CD8-positive, alpha-beta memory T cell (primary cell): ENCODE data around the gene BLVRA. TPM values are rescaled to one million over a fixed set of nuclear protein-coding genes. Genes with fewer than 3 reads are reported as not detected.
"Not testable (repeated sequence)": the region's sequence is repeated elsewhere in the genome, so short reads cannot be mapped to it uniquely, and the experiment has no call there.

Source experiments
- CTCF ChIA-PET: fragments of 350-600 bp; sonication (Branson Sonifier 250); formaldehyde crosslinking; loops from one replicate; lab custom pipeline; 2021; ENCODE audit warnings: antibody characterized with exemption; lab: Charles Lee
- POLR2A ChIA-PET: fragments of 350-600 bp; sonication (Branson Sonifier 250); formaldehyde crosslinking; loops from one replicate; lab custom pipeline; 2021; ENCODE audit warnings: antibody characterized with exemption; lab: Charles Lee
- DNase-seq, 5 donors: peaks; one replicate each; pipeline versions ENCODE4 v3.0.0 to v3.0.0-alpha.2; 2020 to 2022; ENCODE audit warnings: mixed read lengths in 1 of 5
- H3K27ac ChIP-seq: one replicate; pipeline ENCODE4 v1.7.0; 2013; ENCODE audit warnings: low read depth, mild to moderate bottlenecking, low read length, moderate library complexity
- H3K27me3 ChIP-seq: 2 replicates; pipeline ENCODE4 v1.7.0; 2013; ENCODE audit warnings: low read length, mild to moderate bottlenecking; ENCODE audit not compliant: insufficient read depth, poor library complexity, severe bottlenecking
- H3K36me3 ChIP-seq: 2 replicates; pipeline ENCODE4 v1.7.0; 2013; ENCODE audit warnings: mild to moderate bottlenecking, low read length, moderate library complexity; ENCODE audit not compliant: insufficient read depth
- H3K4me1 ChIP-seq: 2 replicates; pipeline ENCODE4 v1.7.0; 2013; ENCODE audit warnings: mild to moderate bottlenecking, low read length, moderate library complexity; ENCODE audit not compliant: insufficient read depth
- H3K4me3 ChIP-seq: 2 replicates; pipeline ENCODE4 v1.7.0; 2013; ENCODE audit warnings: mild to moderate bottlenecking, low read length
- H3K9me3 ChIP-seq: 2 replicates; pipeline ENCODE4 v1.7.0; 2013; ENCODE audit warnings: mild to moderate bottlenecking, low read length
- H3K27ac Mint-ChIP-seq, 8 donors: one replicate each; pipeline ENCODE4 v1.8.0; 2020 to 2021; ENCODE audit warnings: mixed read lengths in 8 of 8, mild to moderate bottlenecking in 6 of 8, inconsistent platforms in 3 of 8, moderate library complexity in 3 of 8
- H3K27me3 Mint-ChIP-seq, 2 donors: one replicate each; pipeline ENCODE4 v1.8.0; 2020 to 2021; ENCODE audit warnings: mixed read lengths in 2 of 2, mild to moderate bottlenecking in 1 of 2, moderate library complexity in 1 of 2
- H3K36me3 Mint-ChIP-seq, 3 donors: one replicate each; pipeline ENCODE4 v1.8.0; 2020 to 2021; ENCODE audit warnings: mixed read lengths in 3 of 3, inconsistent platforms in 1 of 3, mild to moderate bottlenecking in 1 of 3
- H3K4me1 Mint-ChIP-seq, 3 donors: one replicate each; pipeline ENCODE4 v1.8.0; 2020 to 2021; ENCODE audit warnings: mixed read lengths in 3 of 3, inconsistent platforms in 1 of 3, mild to moderate bottlenecking in 1 of 3
- H3K4me3 Mint-ChIP-seq, 7 donors: one replicate each; pipeline ENCODE4 v1.8.0; 2020 to 2021; ENCODE audit warnings: mixed read lengths in 7 of 7, mild to moderate bottlenecking in 6 of 7, moderate library complexity in 4 of 7, inconsistent platforms in 2 of 7
- H3K9me3 Mint-ChIP-seq, 5 donors: one replicate each; pipeline ENCODE4 v1.8.0; 2020 to 2022; ENCODE audit warnings: mixed read lengths in 5 of 5, mild to moderate bottlenecking in 3 of 5, moderate library complexity in 2 of 5, inconsistent platforms in 1 of 5
- polyA plus RNA-seq: library from polyadenylated mRNA; unstranded; fragments of 300-500 nt; fragmentation: Illumina TruSeq; gene quantifications from one replicate; pipeline ENCODE4 v1.2.3, GENCODE V29; 2021
- total RNA-seq, 2 experiments: library from RNA; stranded (reverse); gene quantifications; one replicate each; pipeline ENCODE4 v1.2.3, GENCODE V29; 2021

BLVRA gene
- total and polyA plus RNA-seq, 3 experiments from 2014 or later = 26.8 to 52.6 (median 30.1) TPM

- CTCF ChIA-PET = interaction anchor here (1.1 kb wide), 1 partner anchor 221 kb away, joined by 3 read pairs; the partner anchor contains the start of gene STK17A
- Mint-ChIP-seq H3K9me3 (no peaks in the 10 kb centered on the region), H3K27ac (peak overlapping the region in 3 of 8 donors; percentile 38 to 70 (median 67)), H3K4me1 (peaks cover 11 to 15% (median 14%) of the 10 kb centered on the region in 3 donors), H3K4me3 (no peak overlapping the region), H3K27me3 (no peaks in the 10 kb centered on the region), H3K36me3 (peaks cover 10 to 65% (median 18%) of the 10 kb centered on the region in 3 donors)
- Histone ChIP-seq H3K27ac (no peak overlapping the region), H3K4me1 (no peaks in the 10 kb centered on the region), H3K4me3 (no peak overlapping the region), H3K27me3 (no peaks in the 10 kb centered on the region), H3K36me3 (peaks cover 6% of the 10 kb centered on the region), H3K9me3 (no peaks in the 10 kb centered on the region)
- POLR2A ChIA-PET = no interaction called here
- no peak for DNase-seq
These were observed 45.4 kb downstream of the BLVRA start for GRCh38 chr7:43803865-43804264.

GRCh38 chr7:43808410-43808809 lies 49.9 kb downstream of the BLVRA start:
- Histone ChIP-seq H3K4me3 (no peak overlapping the region), H3K9me3 (no peaks in the 10 kb centered on the region), H3K27me3 (no peaks in the 10 kb centered on the region), H3K27ac (no peak overlapping the region), H3K4me1 (no peaks in the 10 kb centered on the region), H3K36me3 (no peaks in the 10 kb centered on the region)
- Mint-ChIP-seq H3K36me3 (peaks cover 8 to 37% (median 21%) of the 10 kb centered on the region in 3 donors), H3K27me3 (peaks cover 0 to 18% of the 10 kb centered on the region in 2 donors), H3K27ac (peak overlapping the region; percentile 1 to 85 (median 67)), H3K9me3 (peaks cover 0 to 3% (median 0%) of the 10 kb centered on the region in 5 donors), H3K4me1 (peaks cover 13 to 30% (median 24%) of the 10 kb centered on the region in 3 donors), H3K4me3 (peak overlapping the region in 3 of 7 donors; percentile 25 to 46 (median 33))
- peak in 3 of 5 donors; percentile 32 to 56 (median 37) for DNase-seq
- CTCF ChIA-PET = interaction anchor here (1.2 kb wide), 1 partner anchor 226 kb away, joined by 4 read pairs; no protein-coding TSS in a partner anchor
- POLR2A ChIA-PET = no interaction called here

- H3K9me3 ChIP-seq = not testable (repeated sequence)
- CTCF ChIA-PET = interaction anchor here (0.9 kb wide), 1 partner anchor 89 kb away, joined by 3 read pairs; no protein-coding TSS in a partner anchor
These were observed 51.9 kb downstream of the BLVRA start for GRCh38 chr7:43810195-43810941.

GRCh38 chr7:43815373-43815772 lies 56.9 kb downstream of the BLVRA start:
- Mint-ChIP-seq H3K4me1 (peaks cover 0 to 5% (median 3%) of the 10 kb centered on the region in 3 donors), H3K27ac (no peak overlapping the region), H3K9me3 (peaks cover 0 to 3% (median 0%) of the 10 kb centered on the region in 5 donors), H3K4me3 (no peak overlapping the region), H3K36me3 (no peaks in the 10 kb centered on the region), H3K27me3 (peaks cover 15 to 35% of the 10 kb centered on the region in 2 donors)
- H3K36me3 ChIP-seq = no peaks in the 10 kb centered on the region
- no peak for DNase-seq
- no peak overlapping the region for H3K27ac ChIP-seq
- no peaks in the 10 kb centered on the region for H3K27me3 ChIP-seq
- H3K9me3 ChIP-seq = no peaks in the 10 kb centered on the region
- H3K4me3 ChIP-seq = no peak overlapping the region
- CTCF ChIA-PET = interaction anchor here (1.4 kb wide), 1 partner anchor 21 kb away, joined by 3 read pairs; no protein-coding TSS in a partner anchor
- H3K4me1 ChIP-seq = no peaks in the 10 kb centered on the region
- POLR2A ChIA-PET = no interaction called here

More at GRCh38 chr7:43810195-43810941, 51.9 kb downstream of the BLVRA start:
- H3K4me1 Mint-ChIP-seq = peaks cover 13 to 30% (median 24%) of the 10 kb centered on the region in 3 donors
- H3K27me3 ChIP-seq, H3K4me3 Mint-ChIP-seq, H3K4me1 ChIP-seq, H3K4me3 ChIP-seq, H3K36me3 ChIP-seq, H3K27ac ChIP-seq, POLR2A ChIA-PET, H3K9me3 Mint-ChIP-seq: not testable (repeated sequence)
- H3K36me3 Mint-ChIP-seq = peaks cover 5 to 20% (median 15%) of the 10 kb centered on the region in 3 donors
- peaks cover 8 to 31% of the 10 kb centered on the region in 2 donors for H3K27me3 Mint-ChIP-seq
- peak overlapping the region in 3 of 8 donors; percentile 1 to 84 (median 51) for H3K27ac Mint-ChIP-seq
- DNase-seq = peak in 2 of 5 donors; percentile 19 to 53

- CTCF ChIA-PET = interaction anchor here (1.4 kb wide), 1 partner anchor 21 kb away, joined by 3 read pairs; no protein-coding TSS in a partner anchor
- peak overlapping the region in 1 of 8 donors; percentile 60 for H3K27ac Mint-ChIP-seq
- H3K27ac ChIP-seq, H3K9me3 ChIP-seq, H3K9me3 Mint-ChIP-seq, H3K4me3 ChIP-seq, H3K36me3 ChIP-seq, H3K4me1 ChIP-seq, H3K4me1 Mint-ChIP-seq, DNase-seq, H3K36me3 Mint-ChIP-seq, POLR2A ChIA-PET, H3K27me3 ChIP-seq, H3K4me3 Mint-ChIP-seq: not testable (repeated sequence)
- peaks cover 15 to 35% of the 10 kb centered on the region in 2 donors for H3K27me3 Mint-ChIP-seq
These were observed 57.7 kb downstream of the BLVRA start for GRCh38 chr7:43816046-43816797.

GRCh38 chr7:43823425-43823824 lies 64.9 kb downstream of the BLVRA start:
- DNase-seq, H3K27ac ChIP-seq, H3K4me1 ChIP-seq, H3K27me3 ChIP-seq, H3K4me3 Mint-ChIP-seq, POLR2A ChIA-PET, H3K9me3 ChIP-seq, H3K36me3 Mint-ChIP-seq, H3K4me3 ChIP-seq, H3K4me1 Mint-ChIP-seq, H3K9me3 Mint-ChIP-seq, H3K36me3 ChIP-seq: not testable (repeated sequence)
- peaks cover 20 to 27% of the 10 kb centered on the region in 2 donors for H3K27me3 Mint-ChIP-seq
- H3K27ac Mint-ChIP-seq = peak overlapping the region in 1 of 8 donors; percentile 49
- CTCF ChIA-PET = interaction anchor here (2.0 to 2.6 kb wide), 2 partner anchors 15 kb away, joined by 7 to 9 read pairs; no protein-coding TSS in a partner anchor

GRCh38 chr7:43823941-43824340 lies 65.5 kb downstream of the BLVRA start:
- CTCF ChIA-PET = interaction anchor here (2.0 kb wide), 1 partner anchor 14 kb away, joined by 7 read pairs; no protein-coding TSS in a partner anchor
- no peaks in the 10 kb centered on the region for H3K4me1 Mint-ChIP-seq

More at GRCh38 chr7:43823941-43824340, 65.5 kb downstream of the BLVRA start:
- Mint-ChIP-seq H3K9me3 (no peaks in the 10 kb centered on the region), H3K27me3 (peaks cover 23 to 30% of the 10 kb centered on the region in 2 donors), H3K27ac (no peak overlapping the region), H3K4me3 (no peak overlapping the region), H3K36me3 (no peaks in the 10 kb centered on the region)
- POLR2A ChIA-PET = no interaction called here
- Histone ChIP-seq H3K4me1 (no peaks in the 10 kb centered on the region), H3K36me3 (no peaks in the 10 kb centered on the region), H3K9me3 (no peaks in the 10 kb centered on the region), H3K27me3 (peaks cover 3% of the 10 kb centered on the region), H3K27ac (no peak overlapping the region), H3K4me3 (no peak overlapping the region)
- DNase-seq = no peak
